Measurements from ENCODE around the gene GALNT1.

GALNT1 gene

GRCh38 chr18:35731701-35732100 lies 150.2 kb downstream of the GALNT1 start:
- DNase-seq (ENCODE audit: low read depth), result no peak
- TF ChIP-seq CTCF (IDR thresholded peaks at IDR 0.05; ENCODE audit: low read depth, low read length) (no peak), MYC (IDR thresholded peaks at IDR 0.05; ENCODE audit: low read depth, low read length) (no peak), MAX (IDR thresholded peaks at IDR 0.05; ENCODE audit: low read depth, low read length) (no peak), POLR2A (IDR thresholded peaks at IDR 0.05; ENCODE audit: extremely low read depth, insufficient read length) (no peak)
- no peak overlapping the region for H3K4me3 ChIP-seq (ENCODE audit: low read depth, low read length)

GRCh38 chr18:35732162-35732561 lies 150.6 kb downstream of the GALNT1 start:
- no peak overlapping the region for H3K4me3 ChIP-seq (ENCODE audit: low read depth, low read length)
- no peak for DNase-seq (ENCODE audit: low read depth)
- TF ChIP-seq MAX (IDR thresholded peaks at IDR 0.05; ENCODE audit: low read depth, low read length), result no peak
- no peak for TF ChIP-seq POLR2A (IDR thresholded peaks at IDR 0.05; ENCODE audit: extremely low read depth, insufficient read length)
- TF ChIP-seq MYC (IDR thresholded peaks at IDR 0.05; ENCODE audit: low read depth, low read length), result no peak
- no peak for TF ChIP-seq CTCF (IDR thresholded peaks at IDR 0.05; ENCODE audit: low read depth, low read length)

- no peak overlapping the region for H3K4me3 ChIP-seq (ENCODE audit: low read depth, low read length)
- no peak for TF ChIP-seq MYC (IDR thresholded peaks at IDR 0.05; ENCODE audit: low read depth, low read length)
- no peak for TF ChIP-seq CTCF (IDR thresholded peaks at IDR 0.05; ENCODE audit: low read depth, low read length)
- TF ChIP-seq MAX (IDR thresholded peaks at IDR 0.05; ENCODE audit: low read depth, low read length), result no peak
- TF ChIP-seq POLR2A (IDR thresholded peaks at IDR 0.05; ENCODE audit: extremely low read depth, insufficient read length), result no peak
- DNase-seq (ENCODE audit: low read depth), result no peak
Measured at GRCh38 chr18:35732636-35733035, 151.1 kb downstream of the GALNT1 start.

- TF ChIP-seq MAX (IDR thresholded peaks at IDR 0.05; ENCODE audit: low read depth, low read length) (no peak), MYC (IDR thresholded peaks at IDR 0.05; ENCODE audit: low read depth, low read length) (no peak), CTCF (IDR thresholded peaks at IDR 0.05; ENCODE audit: low read depth, low read length) (no peak), POLR2A (IDR thresholded peaks at IDR 0.05; ENCODE audit: extremely low read depth, insufficient read length) (no peak)
- no peak for DNase-seq (ENCODE audit: low read depth)
- no peak overlapping the region for H3K4me3 ChIP-seq (ENCODE audit: low read depth, low read length)
Measured at GRCh38 chr18:35733408-35733807, 151.9 kb downstream of the GALNT1 start.

- DNase-seq (ENCODE audit: low read depth), result no peak
- no peak for TF ChIP-seq POLR2A (IDR thresholded peaks at IDR 0.05; ENCODE audit: extremely low read depth, insufficient read length)
- TF ChIP-seq CTCF (IDR thresholded peaks at IDR 0.05; ENCODE audit: low read depth, low read length), result no peak
- no peak for TF ChIP-seq MAX (IDR thresholded peaks at IDR 0.05; ENCODE audit: low read depth, low read length)
- no peak for TF ChIP-seq MYC (IDR thresholded peaks at IDR 0.05; ENCODE audit: low read depth, low read length)
- H3K4me3 ChIP-seq (ENCODE audit: low read depth, low read length), result no peak overlapping the region
Measured at GRCh38 chr18:35736696-35737095, 155.2 kb downstream of the GALNT1 start.

GRCh38 chr18:35739778-35740177 lies 158.2 kb downstream of the GALNT1 start:
- no peak overlapping the region for H3K4me3 ChIP-seq (ENCODE audit: low read depth, low read length)
- TF ChIP-seq MYC (IDR thresholded peaks at IDR 0.05; ENCODE audit: low read depth, low read length) (no peak), POLR2A (IDR thresholded peaks at IDR 0.05; ENCODE audit: extremely low read depth, insufficient read length) (no peak), MAX (IDR thresholded peaks at IDR 0.05; ENCODE audit: low read depth, low read length) (no peak), CTCF (IDR thresholded peaks at IDR 0.05; ENCODE audit: low read depth, low read length) (no peak)
- no peak for DNase-seq (ENCODE audit: low read depth)
